CD4-positive, alpha-beta memory T cell (primary cell): Measurements from ENCODE around the gene AKAP1. TPM values are rescaled to one million over a fixed set of nuclear protein-coding genes. Genes with fewer than 3 reads are reported as not detected.

Experiments used
- CTCF ChIA-PET: fragments of 350-600 bp; sonication (Branson Sonifier 250); formaldehyde crosslinking; loops from one replicate; lab custom pipeline; 2021; ENCODE audit warnings: inconsistent platforms; ENCODE audit not compliant: partially characterized antibody; lab: Charles Lee
- POLR2A ChIA-PET: fragments of 350-600 bp; sonication (Branson Sonifier 250); formaldehyde crosslinking; loops from one replicate; lab custom pipeline; 2021; ENCODE audit not compliant: partially characterized antibody; lab: Charles Lee
- DNase-seq, 5 donors: peaks; one replicate each; pipeline versions ENCODE4 v3.0.0 to v3.0.0-alpha.2; 2020 to 2022; ENCODE audit warnings: mixed read lengths in 1 of 5
- H3K27ac ChIP-seq: one replicate; pipeline ENCODE4 v1.7.0; 2013; ENCODE audit warnings: low read depth, low read length
- H3K27me3 ChIP-seq: 2 replicates; pipeline ENCODE4 v1.7.0; 2013; ENCODE audit warnings: mild to moderate bottlenecking, low read length, moderate library complexity; ENCODE audit not compliant: insufficient read depth
- H3K36me3 ChIP-seq: 2 replicates; pipeline ENCODE4 v1.7.0; 2013; ENCODE audit warnings: mild to moderate bottlenecking, low read length, moderate library complexity; ENCODE audit not compliant: insufficient read depth
- H3K4me1 ChIP-seq: 2 replicates; pipeline ENCODE4 v1.7.0; 2013; ENCODE audit warnings: mild to moderate bottlenecking, low read length, moderate library complexity; ENCODE audit not compliant: insufficient read depth
- H3K4me3 ChIP-seq, 2 donors: one replicate each; pipeline ENCODE4 v1.7.0; 2013; ENCODE audit warnings: low read length in 2 of 2, mild to moderate bottlenecking in 1 of 2
- H3K9me3 ChIP-seq, 2 donors: one replicate each; pipeline ENCODE4 v1.7.0; 2013; ENCODE audit warnings: low read length in 2 of 2, control low read depth in 1 of 2; ENCODE audit not compliant: control insufficient read depth in 1 of 2
- H3K27ac Mint-ChIP-seq, 7 donors: one replicate each; pipeline ENCODE4 v1.8.0; 2020 to 2021; ENCODE audit warnings: mixed read lengths in 7 of 7, mild to moderate bottlenecking in 6 of 7, inconsistent platforms in 3 of 7, moderate library complexity in 3 of 7
- H3K27me3 Mint-ChIP-seq, 2 donors: one replicate each; pipeline ENCODE4 v1.8.0; 2020 to 2021; ENCODE audit warnings: mixed read lengths in 2 of 2
- H3K36me3 Mint-ChIP-seq, 2 donors: one replicate each; pipeline ENCODE4 v1.8.0; 2020 to 2021; ENCODE audit warnings: mixed read lengths in 2 of 2, inconsistent platforms in 1 of 2, mild to moderate bottlenecking in 1 of 2
- H3K4me1 Mint-ChIP-seq, 4 donors: one replicate each; pipeline ENCODE4 v1.8.0; 2020 to 2021; ENCODE audit warnings: mixed read lengths in 4 of 4, mild to moderate bottlenecking in 1 of 4
- H3K4me3 Mint-ChIP-seq, 8 donors: one replicate each; pipeline ENCODE4 v1.8.0; 2020 to 2021; ENCODE audit warnings: mixed read lengths in 8 of 8, mild to moderate bottlenecking in 7 of 8, moderate library complexity in 6 of 8, inconsistent platforms in 3 of 8
- H3K9me3 Mint-ChIP-seq, 8 donors: one replicate each; pipeline ENCODE4 v1.8.0; 2020 to 2021; ENCODE audit warnings: mixed read lengths in 8 of 8, mild to moderate bottlenecking in 5 of 8, inconsistent platforms in 3 of 8, moderate library complexity in 1 of 8
- intact Hi-C: fragments of 100-400 bp; cut with micrococcal nuclease; formaldehyde crosslinking; loops from one replicate; pipeline ENCODE4 v1.15.1; 2023
- polyA plus RNA-seq, 2 donors: library from polyadenylated mRNA; unstranded; fragments of 300-500 nt; fragmentation: Illumina TruSeq; gene quantifications; one replicate each; pipeline ENCODE4 v1.2.3, GENCODE V29; 2021
- total RNA-seq, 2 experiments: library from RNA; stranded (reverse); gene quantifications; one replicate each; pipeline ENCODE4 v1.2.3, GENCODE V29; 2021

The AKAP1 gene
- total and polyA plus RNA-seq, 4 experiments from 2014 or later = 9.8 to 35.7 (median 29.1) TPM

DNA sequence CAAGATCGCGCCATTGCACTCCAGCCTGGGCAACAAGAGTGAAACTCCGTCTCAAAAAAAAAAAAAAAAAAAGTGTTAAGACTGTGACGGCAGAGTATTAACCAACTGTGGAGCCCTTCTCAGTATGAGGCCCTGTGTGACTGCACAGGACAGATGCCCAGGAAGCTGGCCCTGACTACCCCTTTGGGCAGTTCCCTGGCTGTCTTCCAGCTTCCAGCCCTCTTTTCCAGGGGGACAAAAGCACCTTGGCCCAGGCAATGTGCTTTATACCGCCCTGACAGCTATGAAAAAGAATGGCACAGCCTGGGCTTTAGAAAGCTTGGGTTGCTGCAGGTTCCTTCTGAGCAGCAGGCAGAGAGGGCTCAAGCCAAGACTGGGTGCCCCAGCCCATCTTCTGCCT is 61.2 kb downstream of the AKAP1 start:
- H3K9me3 ChIP-seq = no peaks in the 10 kb centered on the region
- H3K4me1 ChIP-seq = no peaks in the 10 kb centered on the region
- no peak overlapping the region for H3K27ac ChIP-seq
- H3K36me3 ChIP-seq = no peaks in the 10 kb centered on the region
- ChIA-PET CTCF (interaction anchor here (0.8 kb wide), 1 partner anchor 792 kb away, joined by 3 read pairs; no protein-coding TSS in a partner anchor), POLR2A (no interaction called here)
- no peak for DNase-seq
- no peaks in the 10 kb centered on the region for H3K27me3 ChIP-seq
- intact Hi-C loops = no loop called here
- Mint-ChIP-seq H3K9me3 (no peaks in the 10 kb centered on the region), H3K27ac (no peak overlapping the region), H3K36me3 (no peaks in the 10 kb centered on the region), H3K4me1 (no peaks in the 10 kb centered on the region), H3K4me3 (no peak overlapping the region), H3K27me3 (peaks cover 8% of the 10 kb centered on the region in 2 donors)
- no peak overlapping the region for H3K4me3 ChIP-seq

DNA sequence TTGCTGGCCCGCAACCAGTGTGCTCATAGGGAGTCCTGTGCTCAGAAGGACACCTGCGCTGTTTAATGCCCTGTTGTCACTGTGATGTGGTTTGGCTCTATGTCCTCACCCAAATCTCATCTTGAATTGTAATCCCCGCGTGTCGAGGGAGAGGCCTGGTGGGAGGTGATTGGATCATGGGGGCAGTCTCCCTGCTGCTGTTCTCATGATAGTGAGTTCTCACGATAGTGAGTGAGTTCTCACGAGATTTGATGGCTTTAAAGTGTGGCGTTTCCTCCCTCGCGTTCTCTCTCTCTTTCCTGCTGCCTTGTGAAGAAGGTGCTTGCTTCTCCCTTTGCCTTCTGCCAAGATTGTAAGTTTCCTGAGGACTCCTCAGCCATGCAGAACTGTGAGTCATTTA is 66.8 kb downstream of the AKAP1 start:
- intact Hi-C loops = no loop called here
- no peaks in the 10 kb centered on the region for H3K4me1 Mint-ChIP-seq

DNA sequence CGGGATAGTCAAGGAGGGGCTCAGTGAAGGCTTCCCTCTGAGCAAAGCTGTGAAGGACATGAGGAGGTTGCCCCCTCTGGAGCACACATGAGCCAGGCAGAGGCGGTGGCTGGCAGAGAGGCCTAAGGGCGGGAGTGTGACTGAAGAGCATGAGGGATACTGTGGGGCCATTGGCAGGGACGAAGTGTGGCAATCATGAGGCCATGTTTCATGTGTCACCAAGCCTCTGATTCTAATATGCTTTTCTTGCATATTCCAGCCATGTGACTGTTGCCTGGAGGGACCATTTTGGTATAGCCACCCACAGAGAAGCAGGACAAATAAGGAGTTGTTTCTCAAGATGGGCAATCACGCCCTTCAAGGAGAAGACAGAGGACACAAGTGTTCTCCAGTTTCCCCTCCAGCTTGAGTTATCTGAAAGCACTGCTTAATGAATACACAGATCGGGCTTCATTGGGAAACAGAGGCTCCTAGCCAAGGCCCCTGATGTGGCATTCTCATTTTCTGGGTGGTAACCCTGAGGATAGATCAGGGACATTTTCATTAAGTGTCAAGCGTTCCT is 68.0 kb downstream of the AKAP1 start:
- Histone ChIP-seq H3K27me3 (no peaks in the 10 kb centered on the region), H3K4me3 (no peak overlapping the region), H3K9me3 (no peaks in the 10 kb centered on the region), H3K4me1 (no peaks in the 10 kb centered on the region), H3K27ac (no peak overlapping the region), H3K36me3 (no peaks in the 10 kb centered on the region)
- Mint-ChIP-seq H3K9me3 (peaks cover 0 to 1% (median 0%) of the 10 kb centered on the region in 8 donors), H3K27me3 (peaks cover 5 to 8% of the 10 kb centered on the region in 2 donors), H3K27ac (no peak overlapping the region), H3K4me1 (no peaks in the 10 kb centered on the region), H3K4me3 (no peak overlapping the region), H3K36me3 (no peaks in the 10 kb centered on the region)
- no peak for DNase-seq
- ChIA-PET POLR2A (no interaction called here), CTCF (no interaction called here)
- intact Hi-C loops = no loop called here

More for the DNA sequence above, 66.8 kb downstream of the AKAP1 start:
- Histone ChIP-seq H3K4me3 (no peak overlapping the region), H3K27ac (no peak overlapping the region), H3K4me1 (no peaks in the 10 kb centered on the region), H3K36me3 (no peaks in the 10 kb centered on the region), H3K27me3 (no peaks in the 10 kb centered on the region), H3K9me3 (no peaks in the 10 kb centered on the region)
- peak overlapping the region in 1 of 8 donors; percentile 23 for H3K4me3 Mint-ChIP-seq
- POLR2A ChIA-PET = no interaction called here
- H3K36me3 Mint-ChIP-seq = no peaks in the 10 kb centered on the region
- no peak overlapping the region for H3K27ac Mint-ChIP-seq
- H3K9me3 Mint-ChIP-seq = peaks cover 0 to 1% (median 0%) of the 10 kb centered on the region in 8 donors
- peaks cover 5 to 8% of the 10 kb centered on the region in 2 donors for H3K27me3 Mint-ChIP-seq
- no peak for DNase-seq
- CTCF ChIA-PET = no interaction called here

DNA sequence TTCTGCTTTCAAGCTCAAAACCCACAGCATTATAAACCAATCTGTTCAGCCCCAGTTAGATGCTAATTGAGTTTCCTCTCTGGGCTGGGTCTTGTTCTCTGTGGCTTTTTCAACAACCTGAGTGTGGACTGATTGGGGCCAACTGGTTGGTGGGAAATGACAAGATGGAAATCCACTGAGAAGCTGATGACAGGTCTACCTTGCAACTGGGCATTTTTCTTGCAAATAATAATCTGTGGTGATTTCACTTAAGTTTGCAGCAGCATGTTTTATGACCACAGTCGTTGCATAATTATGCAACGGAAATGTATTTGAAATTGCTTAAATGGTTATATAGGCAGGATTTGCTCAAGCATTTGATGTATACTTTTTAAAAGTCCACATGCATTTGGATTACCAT is 69.9 kb downstream of the AKAP1 start:
- ChIA-PET CTCF (no interaction called here), POLR2A (no interaction called here)
- H3K4me3 ChIP-seq = no peak overlapping the region
- no peaks in the 10 kb centered on the region for H3K4me1 ChIP-seq
- no peak overlapping the region for H3K27ac ChIP-seq
- no peak overlapping the region for H3K27ac Mint-ChIP-seq
- no peaks in the 10 kb centered on the region for H3K4me1 Mint-ChIP-seq
- intact Hi-C loops = no loop called here
- H3K9me3 Mint-ChIP-seq = peaks cover 0 to 1% (median 0%) of the 10 kb centered on the region in 8 donors
- H3K9me3 ChIP-seq = no peaks in the 10 kb centered on the region
- no peak overlapping the region for H3K4me3 Mint-ChIP-seq
- no peaks in the 10 kb centered on the region for H3K36me3 ChIP-seq
- H3K27me3 ChIP-seq = no peaks in the 10 kb centered on the region
- no peaks in the 10 kb centered on the region for H3K36me3 Mint-ChIP-seq
- H3K27me3 Mint-ChIP-seq = peaks cover 1 to 2% of the 10 kb centered on the region in 2 donors
- DNase-seq = no peak

DNA sequence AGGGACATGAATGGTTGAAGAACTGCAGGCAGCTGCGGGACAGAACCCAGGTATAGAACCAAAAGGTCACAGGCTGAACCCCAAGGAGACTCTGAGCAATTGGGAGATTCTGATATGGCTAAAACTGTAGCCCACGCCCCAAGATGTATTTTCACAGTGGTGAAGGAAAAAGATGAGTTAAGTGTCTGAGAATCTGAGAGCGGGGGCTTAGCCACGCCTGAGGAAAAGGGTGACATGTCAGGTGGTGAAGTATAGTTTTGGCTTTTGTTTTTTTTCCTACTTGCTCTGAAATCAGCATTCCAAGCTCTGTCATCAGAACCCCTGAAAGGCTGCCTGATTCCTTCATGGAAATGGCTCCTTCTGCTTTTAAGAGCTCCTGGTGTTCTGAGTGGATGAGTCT is 73.3 kb downstream of the AKAP1 start:
- H3K27ac ChIP-seq = no peak overlapping the region
- CTCF ChIA-PET = no interaction called here
- no peaks in the 10 kb centered on the region for H3K4me1 ChIP-seq
- intact Hi-C loops = no loop called here
- H3K4me3 ChIP-seq = no peak overlapping the region
- Mint-ChIP-seq H3K4me1 (no peaks in the 10 kb centered on the region), H3K27ac (no peak overlapping the region), H3K36me3 (no peaks in the 10 kb centered on the region), H3K4me3 (no peak overlapping the region), H3K9me3 (peaks cover 0 to 5% (median 0%) of the 10 kb centered on the region in 8 donors), H3K27me3 (peaks cover 5 to 11% of the 10 kb centered on the region in 2 donors)
- no peaks in the 10 kb centered on the region for H3K9me3 ChIP-seq
- POLR2A ChIA-PET = no interaction called here
- no peaks in the 10 kb centered on the region for H3K36me3 ChIP-seq
- DNase-seq = no peak
- H3K27me3 ChIP-seq = no peaks in the 10 kb centered on the region

DNA sequence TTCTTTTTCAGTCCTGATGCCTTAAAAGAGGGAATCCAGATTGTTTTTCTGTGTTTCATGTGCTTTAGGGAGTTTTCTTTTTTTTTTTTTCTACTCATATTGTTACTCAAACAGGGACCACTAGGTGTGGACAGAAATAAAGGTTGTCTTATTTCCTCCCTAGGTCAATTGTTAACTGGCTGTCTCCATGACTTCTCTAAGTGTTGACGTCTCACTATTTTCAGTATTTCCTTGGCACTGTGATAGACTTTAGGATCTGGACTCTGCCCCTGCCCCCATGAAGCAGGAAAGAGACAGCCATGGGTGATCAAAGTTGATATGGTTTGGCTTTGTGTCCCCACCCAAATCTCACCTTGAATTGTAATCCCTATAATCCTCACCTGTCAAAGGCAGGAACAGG is 73.7 kb downstream of the AKAP1 start:
- Histone ChIP-seq H3K27ac (no peak overlapping the region), H3K36me3 (no peaks in the 10 kb centered on the region), H3K4me1 (no peaks in the 10 kb centered on the region), H3K27me3 (no peaks in the 10 kb centered on the region), H3K9me3 (no peaks in the 10 kb centered on the region), H3K4me3 (no peak overlapping the region)
- H3K4me3 Mint-ChIP-seq = no peak overlapping the region
- H3K36me3 Mint-ChIP-seq = no peaks in the 10 kb centered on the region
- H3K27me3 Mint-ChIP-seq = peaks cover 5 to 12% of the 10 kb centered on the region in 2 donors
- H3K9me3 Mint-ChIP-seq = peaks cover 0 to 5% (median 0%) of the 10 kb centered on the region in 8 donors
- H3K27ac Mint-ChIP-seq = no peak overlapping the region
- CTCF ChIA-PET = no interaction called here
- POLR2A ChIA-PET = no interaction called here
- no peak for DNase-seq
- no peaks in the 10 kb centered on the region for H3K4me1 Mint-ChIP-seq
- intact Hi-C loops = no loop called here

DNA sequence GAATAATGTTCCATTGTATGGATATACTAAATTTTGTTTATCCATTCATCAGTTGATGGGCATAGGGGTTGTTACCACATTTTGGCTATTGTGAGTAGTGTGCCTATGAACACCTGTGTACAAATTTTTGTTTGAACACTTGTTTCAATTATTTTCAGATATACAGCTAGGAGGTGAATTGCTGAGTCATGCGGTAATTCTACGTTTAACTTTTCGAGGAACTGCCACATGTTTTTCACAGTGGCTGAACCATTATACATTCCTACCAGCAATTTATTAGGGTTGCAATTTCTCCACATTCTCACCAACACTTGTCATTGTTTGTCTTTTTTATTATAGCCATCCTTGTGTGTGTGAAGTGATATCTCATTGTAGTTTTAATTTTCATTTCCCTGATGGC is 75.6 kb downstream of the AKAP1 start:
- DNase-seq = no peak
- CTCF ChIA-PET = no interaction called here
- no peaks in the 10 kb centered on the region for H3K9me3 ChIP-seq
- Mint-ChIP-seq H3K36me3 (no peaks in the 10 kb centered on the region), H3K27ac (no peak overlapping the region), H3K4me1 (no peaks in the 10 kb centered on the region), H3K4me3 (no peak overlapping the region), H3K9me3 (peaks cover 0 to 5% (median 0%) of the 10 kb centered on the region in 8 donors), H3K27me3 (peaks cover 5 to 14% of the 10 kb centered on the region in 2 donors)
- H3K4me3 ChIP-seq = no peak overlapping the region
- no peaks in the 10 kb centered on the region for H3K4me1 ChIP-seq
- no peaks in the 10 kb centered on the region for H3K27me3 ChIP-seq
- no peak overlapping the region for H3K27ac ChIP-seq
- POLR2A ChIA-PET = no interaction called here
- intact Hi-C loops = no loop called here
- no peaks in the 10 kb centered on the region for H3K36me3 ChIP-seq
